NCI-H1436 treated with DMSO at 0.1 percent for 48 hours (cell line): ENCODE data around the gene RBMS2.
"Not testable (repeated sequence)": the region's sequence is repeated elsewhere in the genome, so short reads cannot be mapped to it uniquely, and the experiment has no call there.

Experiments used
- DNase-seq: peaks from one replicate; lab custom pipeline; 2025; lab: John Stamatoyannopoulos, UW

Gene RBMS2

GRCh38 chr12:56517854-56518253, 3.8 kb upstream of the RBMS2 start:
- no peak for DNase-seq

GRCh38 chr12:56518570-56518969, 3.0 kb upstream of the RBMS2 start:
- no peak for DNase-seq

DNA sequence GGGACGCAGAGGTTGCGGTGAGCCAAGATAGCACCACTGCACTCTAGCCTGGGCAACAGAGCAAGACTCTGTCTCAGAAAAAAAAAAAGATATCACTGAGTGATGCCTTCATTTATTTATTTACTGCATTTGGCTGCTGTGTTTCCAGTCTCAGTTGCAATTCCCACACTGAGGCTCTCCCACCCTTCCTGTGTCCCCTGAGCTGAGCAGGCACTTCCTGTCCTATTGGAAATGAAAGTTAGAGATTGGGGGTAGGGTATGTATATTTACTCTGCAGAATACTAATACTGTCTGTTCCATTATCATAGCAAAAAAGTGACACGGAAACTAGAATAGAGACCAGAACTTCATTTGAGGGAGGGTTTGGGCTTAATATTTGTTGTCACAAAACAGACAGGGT, 1.6 kb upstream of the RBMS2 start:
- DNase-seq, result no peak

GRCh38 chr12:56520506-56520905, 1.1 kb upstream of the RBMS2 start:
- no peak for DNase-seq

- no peak for DNase-seq
Measured at GRCh38 chr12:56521209-56521589, 421 bp upstream of the RBMS2 start.

DNA sequence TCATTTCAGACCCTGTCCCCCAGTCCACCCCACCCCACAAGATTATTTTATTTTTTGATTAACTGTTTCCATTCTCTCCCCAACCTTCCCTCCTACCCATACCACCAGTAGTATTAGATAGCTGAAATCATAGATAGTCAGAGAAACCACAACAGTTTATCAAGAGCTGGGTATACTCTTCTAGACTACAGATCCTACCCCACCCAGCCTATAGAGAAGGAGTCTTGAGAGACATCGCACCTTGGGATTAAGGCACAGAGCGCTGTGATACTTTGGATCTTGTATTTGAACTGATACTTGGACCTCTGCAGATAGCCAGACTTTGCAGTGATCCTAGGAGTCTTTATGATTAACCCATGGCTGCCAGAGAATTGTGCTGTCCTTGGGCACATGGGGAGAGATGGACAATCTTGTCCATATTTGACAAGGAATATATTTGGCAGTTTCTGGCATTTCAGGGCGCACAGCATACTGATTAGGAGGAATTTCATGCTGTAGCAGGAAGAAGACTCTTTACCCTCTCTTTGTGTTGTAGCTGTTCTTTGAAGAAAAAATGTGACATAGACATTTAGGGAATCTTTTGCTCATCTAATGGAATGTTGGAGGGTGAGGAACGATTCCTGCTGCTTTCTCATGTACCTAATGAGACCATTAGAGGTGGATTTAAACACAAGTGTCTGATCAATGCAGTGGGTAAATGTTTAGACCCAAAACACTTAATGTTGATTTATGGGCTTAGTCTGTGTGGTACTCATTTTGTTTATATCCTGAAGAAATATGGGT, 982 bp downstream of the RBMS2 start:
- DNase-seq, result no peak

GRCh38 chr12:56528846-56529245, 7.2 kb downstream of the RBMS2 start:
- no peak for DNase-seq

DNA sequence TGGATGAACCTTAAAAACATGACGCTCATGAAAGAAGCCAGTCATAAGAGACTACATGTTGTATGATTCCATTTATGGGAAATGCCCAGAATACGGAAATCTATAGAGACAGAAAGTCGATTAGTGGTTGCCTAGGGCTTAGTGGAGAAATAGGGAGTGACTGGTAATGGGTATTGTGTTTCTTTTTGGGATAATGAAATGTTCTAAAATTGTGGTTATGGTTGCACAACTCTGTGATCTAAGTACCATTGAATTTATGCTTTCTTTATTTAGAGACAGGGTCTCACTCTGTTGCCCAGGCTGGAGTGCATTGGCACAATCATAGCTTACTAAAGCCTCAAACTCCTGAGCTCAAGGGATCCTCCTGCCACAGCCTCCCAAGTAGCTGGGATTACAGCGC, 8.0 kb downstream of the RBMS2 start:
- no peak for DNase-seq

GRCh38 chr12:56530390-56531055, 8.9 kb downstream of the RBMS2 start:
- no peak for DNase-seq

DNA sequence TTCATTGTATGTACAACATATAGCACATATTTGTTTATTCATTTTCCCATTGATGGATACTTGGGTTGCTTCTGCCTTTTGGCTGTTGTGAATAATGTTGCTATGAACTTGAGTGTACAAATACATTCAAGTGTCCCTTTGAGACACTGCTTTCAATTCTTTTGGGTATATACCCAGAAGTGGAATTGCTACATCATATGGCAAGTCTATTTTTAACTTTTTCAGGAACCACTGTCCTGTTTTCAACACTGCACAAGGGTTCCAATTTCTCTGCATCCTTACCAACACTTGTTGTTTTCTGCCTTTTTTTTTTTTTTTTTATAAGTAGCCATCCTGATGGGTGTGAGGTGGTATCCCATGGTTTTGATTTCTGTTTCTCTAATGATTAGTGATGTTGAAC, 15.9 kb downstream of the RBMS2 start:
- DNase-seq, result no peak

DNA sequence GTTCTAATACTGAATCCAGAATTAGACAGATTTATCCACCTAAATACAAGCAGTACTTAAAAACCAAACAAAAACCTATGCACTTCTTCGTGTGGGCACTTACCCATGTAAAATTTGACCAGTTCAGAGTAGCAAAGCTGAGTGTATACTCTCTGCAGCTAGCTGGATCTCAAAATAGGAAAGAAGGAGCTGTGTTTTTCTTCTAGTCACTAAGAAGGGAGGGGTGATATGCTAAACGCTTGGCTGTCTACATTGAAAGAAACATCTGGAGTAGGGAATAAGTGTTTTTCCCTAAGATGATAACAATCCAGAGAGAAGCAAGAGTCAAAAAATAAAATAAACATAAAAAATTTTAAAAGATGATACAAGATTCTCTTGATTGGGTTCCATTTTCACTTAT, 20.0 kb downstream of the RBMS2 start:
- no peak for DNase-seq

- no peak for DNase-seq
Measured at GRCh38 chr12:56542164-56542563, 20.5 kb downstream of the RBMS2 start.

DNA sequence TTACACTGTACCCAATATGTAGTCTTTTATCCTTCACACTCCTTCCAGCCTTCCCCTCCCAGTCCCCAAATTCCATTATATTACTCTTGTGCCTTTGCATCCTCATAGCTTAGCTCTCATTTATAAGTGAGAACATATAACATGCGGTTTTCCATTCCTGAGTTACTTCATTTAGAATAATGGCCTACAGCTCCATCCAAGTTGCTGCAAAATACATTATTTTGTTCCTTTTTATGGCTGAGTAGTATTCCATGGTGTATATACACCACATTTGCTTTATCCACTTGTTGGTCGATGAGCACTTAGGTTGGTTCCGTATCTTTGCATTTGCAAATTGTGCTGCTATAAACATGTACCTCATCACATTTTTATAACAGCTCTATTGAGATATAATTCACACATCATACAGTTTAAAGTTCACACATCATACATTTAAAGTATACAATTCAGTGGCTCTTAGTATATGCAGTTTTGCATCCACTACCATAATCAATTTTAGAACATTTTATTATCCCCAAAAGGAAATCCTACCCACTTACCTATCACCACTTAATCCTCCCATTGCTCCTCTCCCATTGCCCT, 23.5 kb downstream of the RBMS2 start:
- DNase-seq, result no peak

GRCh38 chr12:56546680-56547079, 25.1 kb downstream of the RBMS2 start:
- DNase-seq, result no peak

DNA sequence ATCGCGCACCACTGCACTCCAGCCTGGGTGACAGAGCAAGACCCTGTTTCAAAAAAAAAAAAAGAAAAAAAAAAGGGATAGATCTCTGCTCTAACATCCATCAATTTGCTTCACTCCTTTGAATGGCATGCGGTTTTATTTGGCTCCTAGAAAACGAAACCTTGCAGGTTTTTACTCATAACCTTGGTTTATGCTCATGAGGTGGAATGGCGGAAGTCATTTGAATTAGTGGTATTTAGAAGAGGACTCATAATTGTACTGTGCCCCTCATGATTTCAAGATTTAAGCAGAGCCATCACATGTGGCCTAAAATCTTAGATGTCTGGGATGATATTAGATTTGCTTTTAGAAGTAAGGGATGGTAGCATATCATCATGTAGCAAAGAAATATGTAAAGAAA, 29.4 kb downstream of the RBMS2 start:
- no peak for DNase-seq

GRCh38 chr12:56565510-56566101, 44.0 kb downstream of the RBMS2 start:
- DNase-seq, result no peak

DNA sequence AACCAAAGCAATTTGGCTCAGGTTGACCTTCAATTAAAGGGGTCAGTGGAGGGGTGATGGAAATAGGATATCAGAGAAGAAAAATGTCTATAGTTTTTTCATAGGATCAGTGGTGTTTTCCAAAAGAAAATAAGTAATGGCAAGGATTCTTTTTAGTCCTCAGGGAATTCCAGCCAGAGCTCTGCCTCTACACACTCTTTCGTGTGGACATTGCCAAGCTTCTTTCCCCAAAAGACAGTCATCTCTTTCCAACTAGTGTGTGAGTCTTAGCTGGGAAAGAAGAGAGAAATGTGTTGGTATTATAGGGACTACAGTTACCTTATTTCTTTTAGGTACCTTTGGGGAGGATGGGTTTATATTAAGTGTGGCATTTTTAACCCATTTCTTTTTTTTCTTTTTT, 46.5 kb downstream of the RBMS2 start:
- no peak for DNase-seq

GRCh38 chr12:56571121-56571520, 49.5 kb downstream of the RBMS2 start:
- no peak for DNase-seq

DNA sequence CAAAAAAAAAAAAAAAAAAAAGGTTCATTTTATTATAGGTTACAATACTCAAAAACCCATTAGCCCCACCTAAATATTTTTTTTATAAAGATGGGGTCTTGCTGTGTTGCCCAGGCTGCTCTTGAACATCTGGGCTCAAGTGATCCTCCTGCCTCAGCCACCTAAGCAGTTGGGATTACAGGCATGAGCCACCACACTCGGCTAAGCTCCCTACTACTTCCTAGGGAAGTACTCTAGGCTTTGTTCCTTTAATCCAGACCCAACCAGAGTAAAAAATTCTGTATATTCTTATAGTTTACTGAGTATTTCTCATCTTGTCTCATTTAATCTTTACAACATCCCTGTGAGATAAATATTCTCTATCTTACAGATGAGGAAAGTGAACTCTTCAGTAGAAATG, 50.7 kb downstream of the RBMS2 start:
- no peak for DNase-seq

- no peak for DNase-seq
Measured at GRCh38 chr12:56574210-56574609, 52.6 kb downstream of the RBMS2 start.

DNA sequence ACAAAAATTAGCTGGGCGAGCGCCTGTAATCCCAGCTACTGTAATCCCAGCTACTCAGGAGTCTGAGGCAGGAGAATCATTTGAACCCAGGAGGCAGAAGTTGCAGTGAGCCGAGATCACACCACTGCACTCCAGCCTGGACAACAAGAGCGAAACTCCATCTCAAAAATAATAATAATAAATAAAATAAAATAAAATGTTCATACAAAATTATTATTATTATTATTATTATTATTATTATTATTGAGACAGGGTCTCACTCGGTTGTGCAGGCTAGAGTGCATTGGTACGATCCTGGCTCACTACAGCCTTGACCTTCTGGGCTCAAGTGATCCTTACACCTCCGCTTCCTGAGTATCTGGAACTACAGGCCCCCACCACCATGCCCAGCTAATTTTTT, 55.6 kb downstream of the RBMS2 start:
- not testable (repeated sequence) for DNase-seq

DNA sequence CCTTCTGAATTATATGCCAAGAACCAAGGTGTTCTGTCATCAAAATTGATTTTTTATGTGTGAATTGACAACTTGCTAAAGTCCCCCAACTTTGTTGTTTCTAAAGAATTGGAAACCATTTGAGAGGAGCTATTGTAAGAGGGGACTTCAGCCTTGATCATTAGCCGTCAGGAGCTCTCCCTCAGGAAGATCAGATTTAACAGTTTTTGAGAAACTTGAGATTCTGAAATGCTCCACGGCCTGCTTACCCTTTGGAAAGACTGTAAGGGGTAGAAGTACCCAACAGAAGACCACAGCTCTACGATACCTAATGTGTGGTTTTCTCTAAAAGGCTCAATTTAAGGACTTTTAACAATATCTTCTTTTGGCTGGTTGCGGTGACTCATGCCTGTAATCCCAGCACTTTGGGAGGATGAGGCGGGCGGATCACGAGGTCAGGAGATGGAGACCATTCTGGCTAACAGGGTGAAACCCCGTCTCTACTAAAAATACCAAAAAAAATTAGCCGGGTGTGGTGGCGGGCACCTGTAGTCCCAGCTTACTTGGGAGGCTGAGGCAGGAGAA, 57.4 kb downstream of the RBMS2 start:
- no peak for DNase-seq
